ENCODE measurements around the gene MBD5. TPM values are rescaled to one million over a fixed set of nuclear protein-coding genes. Genes with fewer than 3 reads are reported as not detected.

Gene MBD5
- polyA plus RNA-seq, 5 donors = 30.5 to 55.6 (median 52.5) TPM

DNA sequence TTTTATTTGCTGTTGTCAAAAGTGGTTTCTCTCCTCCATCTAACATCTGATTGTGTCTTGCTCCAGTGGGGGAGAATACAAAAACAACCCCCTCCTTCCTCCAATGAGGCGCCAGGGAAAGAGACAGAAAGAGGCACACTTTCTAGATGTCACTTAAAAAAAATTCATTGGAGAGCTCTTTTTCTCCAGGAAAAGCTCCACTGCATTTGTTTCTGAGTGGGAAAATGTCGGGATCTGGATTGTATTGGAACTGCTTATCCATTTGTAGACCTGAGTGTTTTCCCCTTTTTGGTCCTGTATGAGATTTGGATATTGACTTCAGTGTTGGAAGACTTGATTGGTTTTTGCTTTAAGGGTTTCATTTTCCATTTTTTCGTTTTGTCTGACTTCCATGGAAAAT lies 995 bp downstream of the MBD5 start:
- DNase-seq = peak in 1 of 2 donors; percentile 14

DNA sequence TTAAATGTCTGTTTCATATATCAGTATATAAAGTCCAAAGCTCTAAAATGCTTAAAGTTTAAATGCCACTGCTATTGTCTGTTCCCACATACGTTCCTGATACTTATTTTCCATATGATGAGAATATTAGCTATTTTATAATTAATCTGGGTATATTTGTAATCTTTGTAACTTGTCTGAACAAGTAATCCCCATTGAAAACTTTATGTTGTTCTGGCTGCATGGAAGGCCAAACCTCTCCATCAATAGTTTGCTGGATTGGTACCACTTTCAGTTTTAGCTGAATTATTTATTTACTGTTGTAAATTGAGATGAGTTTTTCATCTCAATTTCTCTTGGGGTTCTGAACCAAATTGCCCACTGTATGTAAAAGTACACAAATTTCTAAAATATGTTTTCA lies 1.5 kb downstream of the MBD5 start:
- no peak for DNase-seq

DNA sequence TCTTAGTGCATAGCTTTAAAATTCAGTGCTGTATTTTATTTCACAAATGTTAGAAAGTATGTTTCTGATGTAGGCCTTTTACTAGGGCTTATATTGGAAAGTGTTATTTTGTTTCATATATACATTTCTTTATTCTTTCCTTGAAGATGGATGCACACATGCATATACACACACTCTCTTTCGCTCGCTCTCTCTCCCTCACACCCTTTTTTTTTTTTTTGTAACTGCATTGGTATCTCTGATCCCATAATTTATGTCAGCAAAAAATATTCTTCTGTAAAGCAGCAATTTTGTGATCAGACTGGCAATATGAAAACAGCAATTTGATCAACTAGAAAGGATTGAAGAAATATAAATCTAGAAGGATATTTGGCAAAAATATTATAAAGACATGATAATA lies 2.0 kb downstream of the MBD5 start:
- DNase-seq = no peak

DNA sequence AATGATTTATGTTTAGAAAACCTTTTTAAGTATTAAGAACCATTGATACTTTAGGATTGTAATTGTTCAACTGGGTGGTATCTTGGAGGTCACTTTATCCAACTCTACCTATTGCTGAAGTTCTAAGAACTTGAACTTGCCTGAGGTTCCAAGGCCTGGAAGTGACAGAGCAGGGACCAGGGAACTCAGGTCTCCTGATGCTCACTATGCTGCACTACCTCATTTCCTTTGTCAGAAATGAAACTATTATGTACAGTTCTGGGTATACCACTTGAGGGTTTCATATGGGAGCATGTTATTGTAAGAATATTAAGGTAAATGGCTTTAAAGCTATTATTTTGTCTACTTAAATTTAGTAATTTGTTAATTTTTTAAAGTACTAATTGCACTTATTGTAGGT lies 3.0 kb downstream of the MBD5 start:
- DNase-seq = no peak

DNA sequence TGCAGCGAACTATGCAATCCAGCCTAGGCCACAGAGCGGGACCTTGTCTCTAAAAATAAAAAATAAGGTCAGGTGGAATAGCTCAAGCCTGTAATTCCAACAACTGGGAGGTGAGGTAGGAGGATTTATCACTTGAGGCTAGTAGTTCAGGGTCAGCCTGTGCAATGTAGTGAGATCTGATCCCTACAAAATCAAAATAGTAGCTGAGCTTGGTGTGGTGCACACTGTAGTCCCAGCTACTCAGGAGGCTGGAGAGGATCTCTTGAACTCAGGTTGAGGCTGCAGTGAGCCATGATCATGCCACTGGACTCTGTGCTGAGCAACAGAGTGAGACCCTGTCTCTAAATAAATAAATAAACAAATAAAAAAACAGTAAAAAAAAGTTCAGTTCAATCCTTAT lies 5.7 kb downstream of the MBD5 start:
- no peak for DNase-seq

DNA sequence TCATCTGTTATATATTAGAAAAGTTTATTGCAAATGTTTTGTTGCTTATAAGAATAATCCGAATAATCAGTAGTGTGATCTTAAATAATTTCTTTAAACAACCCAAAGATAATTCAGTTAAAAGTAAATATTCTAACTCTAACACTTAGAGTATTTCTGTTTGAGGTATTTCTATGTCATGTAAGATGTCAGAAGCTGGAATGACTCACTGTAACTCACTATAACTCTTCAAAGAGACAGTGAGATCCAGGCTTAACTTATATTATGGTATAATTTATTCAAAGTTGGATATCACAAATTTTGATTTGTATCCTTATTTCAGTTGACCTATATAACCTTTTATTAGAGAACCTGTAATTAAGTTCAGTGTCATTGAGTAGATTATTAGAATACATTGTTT lies 6.9 kb downstream of the MBD5 start:
- DNase-seq = no peak

DNA sequence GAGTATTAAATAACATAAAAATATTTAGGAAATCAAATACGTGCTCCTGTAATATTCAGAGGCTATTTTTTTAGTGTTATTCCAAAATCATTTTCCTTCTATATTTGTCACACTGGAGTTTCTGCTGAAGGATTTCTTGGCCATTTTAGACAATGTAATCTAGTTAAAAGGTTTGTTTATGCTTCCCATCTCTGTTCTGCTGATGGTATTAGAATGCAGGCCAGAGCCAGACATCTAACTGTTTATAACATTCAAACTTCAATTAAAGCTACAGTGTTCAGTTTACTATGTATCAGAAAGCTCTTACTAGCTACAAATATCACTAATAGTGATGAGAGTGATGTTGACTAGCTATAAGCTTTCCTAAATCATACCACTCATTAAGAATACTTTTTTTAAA lies 7.9 kb downstream of the MBD5 start:
- DNase-seq = peak in 1 of 2 donors; percentile 13

DNA sequence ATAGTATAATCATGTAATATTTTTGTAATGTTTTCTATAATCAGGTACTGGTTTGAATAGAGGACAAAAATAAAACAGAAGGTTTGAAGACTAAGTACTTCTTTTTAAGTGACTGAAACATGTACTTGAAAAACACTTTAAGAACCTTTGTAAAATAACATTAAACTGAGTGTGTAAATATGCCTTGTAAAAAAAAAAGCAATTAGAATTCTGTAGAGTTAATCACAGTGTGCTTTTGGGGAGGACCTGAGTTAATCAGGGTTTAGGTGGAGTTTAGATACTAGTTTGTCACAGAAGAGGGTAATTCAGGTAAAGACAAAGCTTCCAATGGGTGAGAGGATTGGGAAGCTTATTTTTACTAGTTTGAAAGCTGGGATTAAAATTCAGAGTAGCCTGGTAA lies 10.3 kb downstream of the MBD5 start:
- no peak for DNase-seq

DNA sequence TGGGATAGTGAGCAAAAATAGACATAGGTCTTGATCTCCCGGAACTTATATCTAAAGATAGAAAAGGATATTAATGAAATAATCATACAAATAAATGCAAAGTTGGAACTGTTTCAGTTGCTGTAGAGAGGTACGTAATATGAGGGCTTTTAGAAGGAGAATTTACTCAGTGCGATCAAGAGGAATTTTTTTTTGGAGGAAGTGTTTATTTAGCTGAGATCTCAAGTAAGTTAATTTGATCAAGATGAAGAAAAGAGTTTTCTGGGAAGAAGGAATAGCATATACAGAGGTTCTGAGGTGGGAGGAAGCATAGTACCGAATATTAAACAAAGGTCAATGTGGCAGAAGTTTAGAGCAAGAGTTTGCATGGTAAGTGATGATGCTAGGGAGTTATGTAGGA lies 11.3 kb downstream of the MBD5 start:
- no peak for DNase-seq

DNA sequence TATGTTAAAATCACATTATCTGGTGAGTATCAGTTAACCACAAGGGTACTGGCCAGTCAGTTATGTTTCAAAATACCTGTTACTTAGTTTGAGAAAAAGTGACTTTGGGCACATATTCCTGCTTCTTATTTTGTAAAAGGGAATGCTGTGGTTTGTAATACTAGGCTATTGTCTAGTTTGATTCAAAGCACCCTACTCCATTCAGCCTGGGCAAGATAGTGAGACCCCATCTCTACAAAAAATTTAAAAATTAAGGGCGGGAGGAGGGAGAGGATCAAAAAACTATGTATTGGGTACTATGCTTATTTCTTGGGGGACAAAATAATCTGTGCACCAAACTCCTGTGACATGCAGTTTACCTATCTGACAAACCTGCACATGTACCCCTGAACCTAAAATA lies 18.9 kb downstream of the MBD5 start:
- no peak for DNase-seq

DNA sequence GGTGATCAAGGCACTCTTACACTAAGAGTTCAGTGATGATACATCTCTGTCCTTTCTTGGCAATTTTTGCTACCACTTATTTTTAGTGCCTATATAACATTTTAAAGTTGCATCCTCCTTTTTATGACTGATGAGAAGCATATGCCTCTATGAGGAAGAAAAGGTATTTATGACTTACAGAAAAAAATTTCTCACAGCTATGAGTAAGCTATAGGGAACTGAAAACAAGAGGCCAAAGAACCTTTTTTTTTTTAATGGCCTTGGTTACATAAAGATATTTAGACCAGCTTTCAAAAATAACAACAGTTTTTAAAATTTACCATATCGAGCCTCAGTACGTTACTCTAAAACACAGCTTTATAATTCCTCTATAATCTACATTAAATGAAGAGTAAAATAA lies 21.3 kb downstream of the MBD5 start:
- DNase-seq = no peak

DNA sequence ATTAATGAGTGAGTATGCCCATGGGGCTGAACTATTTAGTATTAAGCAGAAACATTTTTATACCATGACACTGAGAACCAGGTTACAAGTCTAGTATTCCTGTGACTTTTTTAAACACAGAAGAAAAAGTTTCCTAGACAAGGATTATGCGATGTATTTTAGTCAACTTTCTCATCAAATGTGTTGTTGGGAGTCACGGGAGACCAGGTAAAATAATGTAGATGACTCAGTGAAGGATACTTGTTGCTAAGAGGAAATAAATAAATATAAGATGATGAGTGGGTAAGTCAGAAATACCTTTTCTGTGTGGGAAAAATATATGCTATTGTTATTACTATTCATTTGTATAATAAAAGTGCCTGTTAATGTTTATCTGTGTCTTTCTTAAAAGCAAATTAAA lies 23.4 kb downstream of the MBD5 start:
- DNase-seq = no peak

DNA sequence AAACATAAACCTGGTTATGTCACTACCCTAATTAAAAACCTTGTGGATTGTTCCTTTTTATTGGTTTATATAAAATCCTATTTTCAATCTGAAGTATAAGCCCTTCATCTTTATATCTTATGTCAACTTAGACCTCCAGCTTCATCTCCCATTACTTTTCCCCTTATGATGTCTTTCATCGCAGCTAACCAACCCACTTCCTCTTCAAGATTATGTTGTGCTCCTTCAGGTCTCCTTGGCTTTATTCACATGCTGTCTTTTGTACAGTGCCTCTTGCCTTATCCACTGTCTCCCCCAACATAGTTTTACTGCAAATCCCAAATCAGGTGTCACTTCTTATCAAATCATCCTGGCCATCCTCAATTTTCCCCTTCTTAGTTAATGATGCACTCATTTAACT lies 25.9 kb downstream of the MBD5 start:
- DNase-seq = no peak

DNA sequence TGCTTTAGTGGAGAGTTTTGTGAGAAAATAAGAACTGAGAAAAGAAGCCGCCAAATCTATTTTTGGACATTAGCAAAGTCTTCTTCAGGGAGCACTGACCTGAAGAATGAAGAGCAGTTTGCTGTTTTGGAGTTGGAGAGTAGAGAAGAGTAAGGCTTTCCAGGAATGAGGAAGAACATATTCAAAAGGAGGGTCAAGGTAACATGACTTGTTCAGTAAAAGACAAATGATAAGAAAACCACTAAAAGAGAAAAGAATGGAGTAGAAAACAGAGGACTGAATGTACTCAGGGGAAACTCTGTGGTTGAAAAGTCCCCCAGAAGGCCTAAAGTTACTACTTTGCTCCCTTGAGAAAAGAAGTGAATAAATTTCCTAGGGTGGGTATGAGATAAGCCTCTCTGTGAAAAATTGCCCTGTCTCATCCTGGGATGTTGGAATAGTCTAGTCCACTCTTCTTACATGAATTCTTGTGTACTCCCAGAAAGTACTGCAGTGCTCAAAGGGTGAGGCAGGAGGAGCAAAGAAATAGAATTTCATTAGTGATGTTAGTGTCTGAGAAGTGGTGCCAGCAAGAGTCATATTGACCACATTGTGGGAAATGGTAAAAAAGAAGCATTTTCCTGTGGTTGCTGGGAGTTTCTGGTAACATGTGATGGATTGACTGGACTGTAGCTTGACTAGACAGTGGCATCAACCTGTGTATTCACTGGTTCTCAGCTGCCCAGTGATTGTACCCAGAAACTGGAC lies 27.8 kb downstream of the MBD5 start:
- DNase-seq = no peak

DNA sequence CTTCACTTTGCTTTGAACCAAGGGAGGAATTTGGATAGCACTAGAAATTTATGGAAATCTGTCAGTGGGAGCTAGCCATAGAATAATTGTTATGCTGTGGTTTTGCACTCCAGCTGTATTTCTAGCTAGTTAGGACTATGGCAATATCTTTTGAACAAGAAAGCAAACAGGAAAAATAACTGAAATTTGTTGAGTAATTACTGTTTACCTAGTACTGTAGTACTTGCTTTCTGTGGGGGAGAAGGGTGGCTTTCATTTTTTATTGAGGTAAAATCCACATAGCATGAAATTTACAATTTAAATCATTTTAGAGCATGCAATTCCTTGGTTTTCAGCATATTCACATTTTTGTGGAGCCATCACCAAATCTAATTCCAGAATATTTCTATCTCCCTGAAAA lies 28.4 kb downstream of the MBD5 start:
- no peak for DNase-seq

DNA sequence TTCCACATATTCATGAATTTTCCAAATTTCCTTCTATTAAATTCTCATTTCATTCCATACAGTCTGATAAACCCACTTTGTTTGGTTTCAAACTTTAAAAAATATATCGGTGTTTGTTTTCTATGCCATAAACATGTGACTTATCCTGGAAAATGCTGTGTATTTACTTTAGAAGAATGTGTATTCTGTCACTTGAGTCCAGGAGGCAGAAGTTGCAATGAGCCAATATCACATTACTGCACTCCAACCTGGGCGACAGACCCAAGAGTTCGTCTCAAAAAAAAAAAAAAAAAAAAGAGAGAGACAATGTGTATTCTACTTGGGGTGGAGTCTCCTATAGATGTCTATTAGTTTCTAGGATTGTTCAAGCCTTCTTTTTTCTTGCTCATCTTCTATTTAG lies 31.8 kb downstream of the MBD5 start:
- no peak for DNase-seq

DNA sequence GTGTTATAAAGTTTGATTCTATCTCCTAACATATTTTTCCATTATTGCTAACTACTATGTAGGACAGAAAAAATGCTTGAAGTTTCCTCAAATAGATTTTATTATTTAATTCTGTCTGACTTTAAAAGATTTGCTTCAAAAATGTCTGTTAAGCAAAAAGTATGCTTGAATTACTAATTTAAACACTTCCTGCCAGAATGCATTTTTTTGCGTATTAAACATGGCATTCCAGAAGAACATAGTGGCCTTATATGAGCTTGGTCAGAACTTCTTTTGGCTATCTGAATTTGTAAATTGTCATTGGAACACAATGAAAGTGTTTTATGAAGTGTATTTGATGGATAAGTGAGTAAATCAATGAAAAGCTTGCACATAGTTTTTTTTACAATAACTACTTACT lies 37.8 kb downstream of the MBD5 start:
- no peak for DNase-seq

DNA sequence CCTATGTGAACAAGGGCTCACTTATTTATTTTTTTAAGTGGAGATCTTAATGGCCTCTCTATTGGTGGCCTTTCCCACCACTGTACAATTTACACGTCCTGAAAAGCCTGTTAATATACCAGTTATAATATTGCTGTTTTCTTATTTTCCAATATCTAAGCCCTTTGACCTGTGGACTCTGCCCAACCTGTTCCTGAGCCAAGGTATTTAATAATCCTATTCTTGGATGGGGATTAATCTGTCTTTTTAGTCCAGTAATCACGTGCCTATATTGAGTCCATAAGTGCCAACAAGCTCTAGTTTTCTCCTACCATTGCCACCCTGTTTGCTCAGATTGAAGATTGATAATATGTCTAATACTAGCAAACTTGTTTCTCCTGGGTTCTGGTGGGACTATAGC lies 42.7 kb downstream of the MBD5 start:
- DNase-seq = no peak

DNA sequence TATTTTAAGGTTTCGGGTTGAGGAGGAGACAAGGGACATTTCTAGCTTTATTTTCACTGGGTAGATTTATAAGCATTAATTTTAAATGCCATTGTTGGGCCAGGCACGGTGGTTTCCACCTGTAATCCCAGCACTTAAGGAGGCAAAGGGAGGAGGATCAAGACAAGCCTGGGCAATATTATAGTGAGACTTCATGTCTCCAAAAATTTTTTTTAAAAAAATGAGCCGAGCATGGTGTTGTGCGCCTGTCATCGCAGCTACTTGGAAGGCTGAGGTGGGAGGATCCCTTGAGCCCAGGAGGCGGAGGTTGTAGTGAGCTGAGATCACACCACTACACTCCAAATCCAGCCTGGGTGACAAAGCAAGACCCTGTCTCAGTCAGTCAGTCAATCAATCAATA lies 45.0 kb downstream of the MBD5 start:
- DNase-seq = no peak

DNA sequence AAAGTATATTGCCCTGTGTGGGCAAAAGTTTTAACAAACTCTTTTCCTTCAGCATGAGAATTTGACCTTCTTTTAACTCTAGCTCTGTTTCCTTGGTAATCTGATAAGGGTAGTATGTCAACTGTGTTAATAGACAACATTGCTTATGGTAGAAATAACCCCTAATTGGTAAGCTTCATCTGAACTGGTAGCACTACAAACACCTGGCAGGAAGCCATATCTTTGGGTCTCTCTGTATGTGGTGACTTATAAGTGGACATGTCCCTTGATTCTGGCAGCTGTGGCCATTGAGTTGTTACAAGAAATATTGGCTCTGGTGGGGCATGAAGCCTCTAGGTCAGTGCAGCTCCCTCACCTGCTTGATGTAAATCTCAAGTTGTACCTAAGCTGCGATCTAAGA lies 46.9 kb downstream of the MBD5 start:
- DNase-seq = no peak

DNA sequence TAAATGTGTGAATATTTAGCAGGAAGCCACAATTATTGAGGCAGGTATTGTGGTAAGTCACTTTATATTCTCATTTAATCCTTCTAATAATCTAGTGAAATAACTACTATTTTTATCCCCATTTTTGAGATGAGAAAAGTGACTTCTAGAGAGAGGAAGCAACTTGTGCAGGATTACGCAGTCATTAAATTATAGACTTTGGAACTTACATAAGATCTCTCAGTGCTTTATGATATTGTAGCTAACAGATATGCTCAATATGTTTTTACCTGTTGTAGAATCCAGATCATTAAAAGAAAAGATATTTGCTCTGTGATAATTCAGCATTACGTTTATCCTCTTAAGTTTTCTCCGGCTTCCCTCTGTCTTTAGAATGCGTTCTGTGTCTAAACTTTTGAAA lies 50.5 kb downstream of the MBD5 start:
- no peak for DNase-seq

DNA sequence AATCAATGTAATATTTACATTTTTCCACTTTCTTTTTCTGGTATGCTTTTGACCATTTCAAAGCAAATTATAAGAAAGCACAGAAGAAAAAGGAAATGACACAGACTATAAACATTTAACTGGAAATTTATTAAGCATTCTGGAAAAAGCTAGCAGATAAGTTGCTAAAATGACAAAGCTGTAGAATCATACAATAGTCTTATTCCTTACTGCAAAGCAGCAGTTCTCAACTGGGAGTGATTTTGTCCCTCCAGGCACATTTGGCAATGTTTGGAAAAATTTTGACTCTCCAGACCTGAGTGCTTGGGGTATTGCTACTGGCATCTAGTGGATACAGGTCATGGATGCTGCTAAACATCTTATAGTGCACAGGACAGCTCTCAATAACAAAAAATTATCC lies 75.1 kb downstream of the MBD5 start:
- DNase-seq = no peak

DNA sequence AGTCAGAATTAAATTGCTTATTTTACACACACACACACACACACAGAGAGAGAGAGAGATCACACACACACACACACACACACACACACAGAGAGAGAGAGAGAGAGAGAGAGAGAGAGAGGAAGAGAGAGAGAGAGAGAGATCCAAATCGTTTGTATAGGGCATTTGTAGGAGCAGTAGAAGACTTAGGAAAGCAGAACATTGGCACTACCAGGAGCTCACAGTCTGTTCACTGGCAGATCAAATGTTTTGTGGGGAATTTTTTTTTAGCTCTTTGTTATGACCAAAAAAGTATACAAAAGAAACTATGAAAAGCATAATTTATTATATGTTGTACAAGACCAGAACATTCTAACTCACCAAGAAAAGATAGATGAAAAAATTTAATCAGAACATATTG lies 81.8 kb downstream of the MBD5 start:
- no peak for DNase-seq

DNA sequence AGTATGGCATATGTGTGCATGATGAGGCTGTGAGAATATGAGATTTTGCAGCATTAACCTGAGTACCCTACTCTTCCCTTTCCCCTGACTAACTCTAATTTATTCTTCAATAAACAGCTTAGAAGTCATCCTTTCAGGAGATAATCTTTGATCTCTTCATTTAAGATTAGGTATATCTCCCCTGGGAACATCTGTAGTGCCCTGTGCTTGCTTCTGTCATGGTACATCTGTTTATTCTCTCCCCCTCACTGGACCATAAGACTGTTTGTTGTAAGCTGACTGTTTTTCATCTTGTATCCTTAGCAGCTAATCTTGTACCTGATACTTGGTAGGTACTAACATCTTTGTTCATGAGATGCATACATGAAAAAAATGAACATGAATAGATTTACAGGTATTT lies 83.1 kb downstream of the MBD5 start:
- no peak for DNase-seq

DNA sequence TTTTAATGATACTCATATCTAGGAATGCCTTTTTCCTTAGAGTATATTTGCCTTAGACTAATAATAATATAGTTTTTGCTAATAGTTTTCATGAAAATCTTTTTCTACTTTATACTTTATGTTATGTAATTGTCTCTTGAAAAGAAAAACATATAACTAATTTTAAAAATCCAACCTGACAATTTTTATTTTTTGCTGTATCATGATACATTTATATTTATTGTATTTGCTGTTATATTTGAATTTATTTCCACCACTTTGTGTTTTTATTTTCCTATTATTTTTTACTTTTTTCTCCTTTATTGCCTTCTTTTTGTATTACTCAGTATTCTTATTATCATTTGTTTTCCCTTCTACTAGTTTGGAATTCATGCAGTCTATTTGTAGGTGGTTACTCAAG lies 85.4 kb downstream of the MBD5 start:
- DNase-seq = no peak
